Ovary (tissue), 9 donors: ENCODE results near the gene WNT9A. TPM values are rescaled to one million over a fixed set of nuclear protein-coding genes. Genes with fewer than 3 reads are reported as not detected.

ENCODE experiments used
- DNase-seq, 5 donors: peaks; one replicate each; pipeline ENCODE4 v3.0.0-alpha.2; 2019 to 2020
- H3K27ac ChIP-seq, 2 donors: fragments of 200-600 bp; one replicate each; pipeline versions ENCODE4 v1.5.1 to v1.8.0; 2019 to 2022
- H3K27me3 ChIP-seq: fragments of 200-600 bp; one replicate; pipeline ENCODE4 v1.8.0; 2022
- H3K36me3 ChIP-seq: fragments of 200-600 bp; sonication (generic); one replicate; pipeline ENCODE4 v1.5.1; 2019
- H3K4me1 ChIP-seq: one replicate; pipeline ENCODE4 v1.8.1; 2013; ENCODE audit warnings: mild to moderate bottlenecking, moderate library complexity; ENCODE audit not compliant: insufficient read depth
- H3K4me3 ChIP-seq: fragments of 200-600 bp; sonication (generic); one replicate; pipeline ENCODE4 v1.5.1; 2017
- H3K9me3 ChIP-seq, 2 donors: fragments of 200-600 bp in 1 of 2; sonication (generic) in 1 of 2; one replicate each; pipeline versions ENCODE4 v1.5.1 to v1.8.1; 2013 to 2019; ENCODE audit warnings: mild to moderate bottlenecking in 1 of 2, moderate library complexity in 1 of 2
- EP300 ChIP-seq: sonication (generic); formaldehyde crosslinking; IDR thresholded peaks from one replicate; pipeline ENCODE4 v1.6.1; 2017; ENCODE audit warnings: antibody characterized with exemption
- POLR2A ChIP-seq: fragments of 450-650 bp; IDR thresholded peaks from one replicate; pipeline ENCODE4 v1.6.1; 2017; ENCODE audit warnings: antibody characterized with exemption, mild to moderate bottlenecking, moderate library complexity
- WGBS, 3 donors: extraction: QIAGEN DNeasy Blood & Tissue Kit in 1 of 3; methylation state at CpG; one replicate each; pipeline versions ENCODE4 v1.1.5 to v1.1.7; 2013 to 2017; 5-methylcytosine and 5-hydroxymethylcytosine counted together
- intact Hi-C, 4 donors: fragments of 100-400 bp; cut with DNase I; formaldehyde crosslinking; loops; one replicate each; pipeline versions ENCODE4 v1.11.0 to v1.15.1; 2022 to 2023
- polyA plus RNA-seq, 2 donors: library from polyadenylated mRNA; stranded (reverse); fragments of 200-250 nt in 1 of 2; fragments of 350-450 nt in 1 of 2; fragmentation: Illumina TruSeq in 1 of 2; extraction: RNeasy Lipid Tissue Mini Kit (QIAGEN cat#74804) in 1 of 2; gene quantifications; one replicate each; pipeline ENCODE4 v1.2.3, GENCODE V29; 2013 to 2014
- total RNA-seq, 7 donors: library from RNA; depleted of rRNA in 2 of 7; stranded (reverse); fragments of >200 nt in 2 of 7; fragmentation: NEBNext Ultra II Directional in 3 of 7; extraction: Animal tissue kit (Norgen Biotek cat#: 25700) in 3 of 7; gene quantifications; one replicate each; pipeline versions ENCODE4 v1.1.0 to v1.2.4, GENCODE V29; 2016 to 2023
- TF ChIP-seq, protein P1 (sequence below), 3 donors: fragments of 450-650 bp in 2 of 3; fragments of 200-600 bp in 1 of 3; IDR thresholded peaks; one replicate each; pipeline versions ENCODE4 v1.5.1 to v1.8.0; 2016 to 2022; ENCODE audit warnings: antibody characterized with exemption in 3 of 3, mild to moderate bottlenecking in 1 of 3
- donor health status: DM: no; HTN: no; CAD: no; lungs with moderate emphysema.
- donor health status: DM: no; HTN: no; CAD: no.
- donor health status: Bipolar disorder and iron deficiency.
- donor health status: DM: yes; HTN: yes; CAD: no.
- donor health status: DM: no; HTN: no; CAD: no.
- donor health status: DM: yes; HTN: yes; CAD: no.

The WNT9A gene
- total and polyA plus RNA-seq, 9 donors, result 1.1 to 15.9 (median 9.8) TPM

DNA sequence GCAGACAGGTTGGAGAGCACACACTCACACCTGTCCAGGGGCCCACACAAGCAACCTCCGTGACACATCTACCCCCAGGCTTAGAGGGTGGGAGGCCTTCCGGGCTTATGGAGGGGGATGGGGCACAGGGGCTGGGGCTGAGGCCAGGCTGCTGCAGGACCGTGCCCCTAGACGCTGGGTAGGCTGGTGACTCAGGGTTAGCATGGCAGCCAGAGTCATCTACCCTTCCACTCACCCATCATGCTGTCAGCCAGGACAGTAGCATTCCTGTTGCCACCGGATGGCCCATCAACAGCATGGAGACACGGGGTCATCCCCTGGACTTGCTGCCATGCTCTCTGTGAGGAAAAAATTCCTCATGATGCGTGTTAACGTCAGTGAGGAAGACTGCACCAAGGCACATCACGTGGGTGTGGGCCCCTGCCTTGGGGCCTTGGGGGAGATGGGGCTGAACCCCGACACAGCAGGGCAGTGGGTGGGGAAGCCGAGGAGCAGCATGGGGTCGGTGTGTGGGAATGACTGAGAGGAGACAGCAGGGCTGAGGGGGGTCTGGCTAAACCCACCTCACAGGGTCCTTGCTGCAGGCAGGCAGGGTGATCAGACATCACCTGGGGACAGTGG, 52.8 kb downstream of the WNT9A start:
- no peak for TF ChIP-seq POLR2A

GRCh38 chr1:227893949-227894721, 53.6 kb downstream of the WNT9A start:
- 84 to 86% (median 86%) methylated on average over 27 of the region's 27 CpGs for WGBS, 3 donors
- TF ChIP-seq EP300 (no peak), POLR2A (no peak)
- TF ChIP-seq, protein P1, sequence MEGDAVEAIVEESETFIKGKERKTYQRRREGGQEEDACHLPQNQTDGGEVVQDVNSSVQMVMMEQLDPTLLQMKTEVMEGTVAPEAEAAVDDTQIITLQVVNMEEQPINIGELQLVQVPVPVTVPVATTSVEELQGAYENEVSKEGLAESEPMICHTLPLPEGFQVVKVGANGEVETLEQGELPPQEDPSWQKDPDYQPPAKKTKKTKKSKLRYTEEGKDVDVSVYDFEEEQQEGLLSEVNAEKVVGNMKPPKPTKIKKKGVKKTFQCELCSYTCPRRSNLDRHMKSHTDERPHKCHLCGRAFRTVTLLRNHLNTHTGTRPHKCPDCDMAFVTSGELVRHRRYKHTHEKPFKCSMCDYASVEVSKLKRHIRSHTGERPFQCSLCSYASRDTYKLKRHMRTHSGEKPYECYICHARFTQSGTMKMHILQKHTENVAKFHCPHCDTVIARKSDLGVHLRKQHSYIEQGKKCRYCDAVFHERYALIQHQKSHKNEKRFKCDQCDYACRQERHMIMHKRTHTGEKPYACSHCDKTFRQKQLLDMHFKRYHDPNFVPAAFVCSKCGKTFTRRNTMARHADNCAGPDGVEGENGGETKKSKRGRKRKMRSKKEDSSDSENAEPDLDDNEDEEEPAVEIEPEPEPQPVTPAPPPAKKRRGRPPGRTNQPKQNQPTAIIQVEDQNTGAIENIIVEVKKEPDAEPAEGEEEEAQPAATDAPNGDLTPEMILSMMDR (IDR thresholded peaks at IDR 0.05), result no peak
- Histone ChIP-seq H3K36me3 (no peaks in the 10 kb centered on the region), H3K9me3 (no peaks in the 10 kb centered on the region), H3K27me3 (no peaks in the 10 kb centered on the region), H3K4me1 (no peaks in the 10 kb centered on the region), H3K27ac (no peak overlapping the region), H3K4me3 (no peak overlapping the region)
- peak in 4 of 5 donors; percentile 8 to 30 (median 12) for DNase-seq
- intact Hi-C loops, result no loop called here

More for the DNA sequence above, 52.8 kb downstream of the WNT9A start:
- peak in 2 of 5 donors; percentile 6 to 25 for DNase-seq
- Histone ChIP-seq H3K27me3 (no peaks in the 10 kb centered on the region), H3K9me3 (no peaks in the 10 kb centered on the region), H3K27ac (no peak overlapping the region), H3K36me3 (no peaks in the 10 kb centered on the region), H3K4me3 (no peak overlapping the region), H3K4me1 (no peaks in the 10 kb centered on the region)
- intact Hi-C loops, result no loop called here
- WGBS, 3 donors, result 90 to 95% (median 91%) methylated on average over 10 to 12 of the region's 12 CpGs

DNA sequence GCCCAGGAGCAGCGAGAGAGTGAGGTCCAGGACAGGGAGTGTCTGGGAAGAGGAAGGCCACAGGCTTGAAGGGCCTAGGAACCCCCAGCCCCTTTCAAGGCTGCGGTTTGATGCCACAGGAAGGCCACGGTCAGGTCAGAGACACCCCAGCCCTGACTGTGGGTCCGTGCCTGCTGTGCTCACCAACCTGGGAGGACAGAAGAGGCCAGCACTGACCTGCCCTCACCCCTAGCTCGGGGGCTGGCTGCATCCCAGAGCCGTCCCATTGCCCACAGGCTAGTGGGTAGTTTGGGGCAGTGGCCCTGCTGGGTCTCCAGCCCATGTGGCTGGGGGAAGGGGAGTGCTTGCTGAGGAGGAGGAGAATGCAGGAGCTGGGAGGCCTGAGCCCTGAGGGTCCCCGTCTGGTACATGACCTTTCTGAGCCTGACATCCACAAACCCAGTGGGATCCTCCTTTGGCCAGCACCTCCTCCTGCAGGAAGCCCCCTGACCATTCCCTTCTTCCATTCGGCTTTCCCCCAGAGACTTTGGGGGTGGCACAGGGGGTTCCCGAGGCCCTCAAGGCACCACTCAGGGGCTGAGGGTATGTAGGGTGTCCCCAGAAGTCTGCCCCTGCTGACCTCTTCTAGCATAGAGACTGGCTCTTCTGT, 54.3 kb downstream of the WNT9A start:
- Histone ChIP-seq H3K9me3 (no peaks in the 10 kb centered on the region), H3K4me1 (no peaks in the 10 kb centered on the region), H3K4me3 (no peak overlapping the region), H3K27ac (no peak overlapping the region), H3K36me3 (no peaks in the 10 kb centered on the region), H3K27me3 (no peaks in the 10 kb centered on the region)
- intact Hi-C loops, result no loop called here
- DNase-seq, result peak; percentile 6 to 18 (median 12)
- TF ChIP-seq POLR2A, result no peak
- TF ChIP-seq, protein P1 (IDR thresholded peaks at IDR 0.05), result no peak
- no peak for TF ChIP-seq EP300
- 81 to 97% (median 92%) methylated on average over 9 of the region's 9 CpGs for WGBS, 3 donors

DNA sequence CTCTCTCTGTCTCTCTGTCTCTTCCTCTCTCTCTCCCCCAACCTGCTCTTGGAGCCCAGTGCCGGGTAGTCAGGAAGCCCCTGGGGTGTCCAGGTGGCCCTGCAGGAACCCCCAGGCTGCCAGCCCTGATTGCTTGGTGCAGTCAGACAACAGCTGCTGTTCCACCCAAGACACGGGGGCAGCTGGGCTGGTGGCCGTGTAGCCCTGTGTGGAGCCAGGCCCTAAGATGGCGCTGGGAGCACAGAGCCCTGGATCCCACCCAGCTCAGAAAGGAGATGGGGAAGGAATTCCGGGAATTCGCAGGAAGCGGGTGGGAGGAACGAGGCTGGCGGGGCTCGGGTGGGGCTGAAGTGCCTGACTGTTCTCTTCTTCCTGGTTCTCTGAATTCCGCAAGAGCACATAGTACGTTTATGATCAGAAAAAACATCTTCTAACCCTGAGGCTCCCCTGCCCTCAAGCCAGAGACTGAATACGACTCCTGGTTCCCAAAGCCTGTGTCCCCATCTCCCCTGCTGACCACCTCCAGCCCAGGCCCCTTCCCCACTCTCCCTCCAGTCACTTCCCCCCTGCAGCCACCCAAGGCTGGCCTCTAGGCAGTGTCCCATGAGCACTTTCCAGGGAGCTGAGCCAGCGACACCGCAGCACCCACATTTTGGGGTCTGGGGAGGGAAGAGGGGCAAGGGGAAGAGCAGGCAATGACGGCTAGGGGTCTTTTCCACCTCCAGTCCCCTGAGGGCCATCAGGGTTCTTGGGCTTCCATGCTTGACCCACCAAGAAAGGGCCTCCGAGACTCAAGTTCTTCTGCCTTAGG, 55.0 kb downstream of the WNT9A start:
- no peak overlapping the region for H3K4me3 ChIP-seq
- H3K27ac ChIP-seq, result no peak overlapping the region
- DNase-seq, result peak; percentile 13 to 52 (median 16)
- WGBS, 3 donors, result 59 to 68% (median 59%) methylated on average over 17 of the region's 17 CpGs
- no peaks in the 10 kb centered on the region for H3K27me3 ChIP-seq
- intact Hi-C loops, result no loop called here
- no peaks in the 10 kb centered on the region for H3K36me3 ChIP-seq
- TF ChIP-seq EP300 (no peak), POLR2A (no peak)
- TF ChIP-seq, protein P1 (IDR thresholded peaks at IDR 0.05), result no peak
- no peaks in the 10 kb centered on the region for H3K4me1 ChIP-seq
- no peaks in the 10 kb centered on the region for H3K9me3 ChIP-seq
